ENCODE data around the gene CLDN4. TPM values are rescaled to one million over a fixed set of nuclear protein-coding genes. Genes with fewer than 3 reads are reported as not detected.

CLDN4 gene
- total and polyA plus RNA-seq, 9 of the 15 experiments (the other 6 are each of a cell fraction or from before 2014, with no cell fraction given): 0.05 to 0.60 (median 0.06) TPM; not detected in 3

DNA sequence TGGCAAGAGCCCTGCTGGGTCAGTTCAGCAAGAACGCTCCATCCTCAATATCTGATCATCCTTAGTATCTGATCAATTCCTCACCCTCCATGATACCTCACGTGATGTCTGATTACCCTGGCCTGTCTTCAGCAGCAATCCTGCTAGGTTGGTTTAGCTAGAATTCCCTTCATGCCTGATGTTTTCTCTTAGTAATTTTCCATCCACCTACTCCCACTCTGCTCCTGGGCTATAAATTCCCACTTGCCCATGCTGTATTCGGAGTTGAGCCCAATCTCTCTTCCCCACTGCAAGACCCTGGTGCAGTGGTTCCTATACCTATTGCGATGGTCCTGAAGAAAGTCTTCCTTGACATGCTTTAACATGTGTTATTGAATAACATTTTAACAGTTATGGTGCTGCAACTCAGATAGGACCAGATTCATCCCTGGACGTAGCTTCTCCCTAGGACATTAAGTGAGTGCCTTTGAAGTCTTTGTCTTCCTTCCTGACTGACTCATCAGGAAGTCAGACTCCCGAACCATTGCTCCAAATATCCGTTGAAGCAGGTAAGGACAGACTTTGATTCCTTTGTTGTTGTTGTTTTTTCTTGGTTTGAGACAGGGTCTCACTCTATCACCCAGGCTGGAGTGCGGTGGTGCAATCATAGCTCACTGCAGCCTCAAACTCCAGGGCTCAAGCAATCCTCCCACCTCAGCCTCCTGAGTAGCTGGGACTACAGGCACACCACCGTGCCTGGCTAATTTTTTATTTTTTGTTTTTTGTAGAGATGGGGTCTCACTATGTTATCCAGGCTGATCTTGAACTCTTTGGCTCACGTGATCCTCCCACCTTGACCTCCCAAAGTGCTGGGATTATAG is 31.3 kb upstream of the CLDN4 start:
- no TSS peak for BruUV-seq (replicated peaks)
- H3K79me2 ChIP-seq (ENCODE audit: control insufficient read depth, insufficient read depth, low read length): no peaks in the 10 kb centered on the region
- TF ChIP-seq LEF1 (IDR thresholded peaks at IDR 0.05) (peak; percentile 35; the same call in 1 of the 2 replicates), KAT7 (CRISPR knock-in tag; IDR thresholded peaks at IDR 0.05; ENCODE audit: borderline replicate concordance) (no peak), JUND (IDR thresholded peaks at IDR 0.05; ENCODE audit: borderline replicate concordance, low read depth, low read length) (peak; percentile 15; the same call in 1 of the 2 replicates), JUND (tag; IDR thresholded peaks at IDR 0.05; ENCODE audit: borderline replicate concordance, low read depth, low read length) (no peak)
- TF ChIP-seq, protein P1, sequence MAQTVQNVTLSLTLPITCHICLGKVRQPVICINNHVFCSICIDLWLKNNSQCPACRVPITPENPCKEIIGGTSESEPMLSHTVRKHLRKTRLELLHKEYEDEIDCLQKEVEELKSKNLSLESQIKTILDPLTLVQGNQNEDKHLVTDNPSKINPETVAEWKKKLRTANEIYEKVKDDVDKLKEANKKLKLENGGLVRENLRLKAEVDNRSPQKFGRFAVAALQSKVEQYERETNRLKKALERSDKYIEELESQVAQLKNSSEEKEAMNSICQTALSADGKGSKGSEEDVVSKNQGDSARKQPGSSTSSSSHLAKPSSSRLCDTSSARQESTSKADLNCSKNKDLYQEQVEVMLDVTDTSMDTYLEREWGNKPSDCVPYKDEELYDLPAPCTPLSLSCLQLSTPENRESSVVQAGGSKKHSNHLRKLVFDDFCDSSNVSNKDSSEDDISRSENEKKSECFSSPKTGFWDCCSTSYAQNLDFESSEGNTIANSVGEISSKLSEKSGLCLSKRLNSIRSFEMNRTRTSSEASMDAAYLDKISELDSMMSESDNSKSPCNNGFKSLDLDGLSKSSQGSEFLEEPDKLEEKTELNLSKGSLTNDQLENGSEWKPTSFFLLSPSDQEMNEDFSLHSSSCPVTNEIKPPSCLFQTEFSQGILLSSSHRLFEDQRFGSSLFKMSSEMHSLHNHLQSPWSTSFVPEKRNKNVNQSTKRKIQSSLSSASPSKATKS (CRISPR knock-in tag; IDR thresholded peaks at IDR 0.05): no peak
- ChIA-PET POLR2A (interaction anchor here (0.6 kb wide), 1 partner anchor 80 kb away, joined by 3 read pairs; no protein-coding TSS in a partner anchor), CTCF (ENCODE audit: low intra/inter-chr PET ratio) (no interaction called here)
- H3K4me2 ChIP-seq (ENCODE audit: insufficient read depth, low read length): no peak overlapping the region
- no peak overlapping the region for H3K27ac ChIP-seq (ENCODE audit: extremely low read depth, low read depth, low read length)
- in situ Hi-C loops (cut with MboI): no loop called here
- H3K9me3 ChIP-seq (replicated peaks; ENCODE audit: control insufficient read depth, insufficient read depth, low read depth, low read length): no peaks in the 10 kb centered on the region
- H3K4me1 ChIP-seq (replicated peaks in 1 of 2; ENCODE audit: control insufficient read depth in 2 of 2, insufficient read depth in 2 of 2, low read length in 2 of 2): peaks cover under 1 to 3% of the 10 kb centered on the region in 2 experiments; a peak in 4 of 5 replicates
- DNase-seq (ENCODE audit: extremely low read depth in 1 of 4, low spot score in 3 of 4) (no peak), FAIRE-seq (no peak), ATAC-seq (peak; percentile 42; the same call in 2 of the 3 replicates)
- H3K9me1 ChIP-seq (ENCODE audit: control insufficient read depth, insufficient read depth, low read length): no peaks in the 10 kb centered on the region
- H3K4me3 ChIP-seq: no peak overlapping the region
- intact Hi-C loops (cut with micrococcal nuclease): loop anchor here (5.0 kb wide), 1 partner anchor 228 kb away; the partner anchor contains the start of gene ELN
- no peaks in the 10 kb centered on the region for H4K20me1 ChIP-seq (replicated peaks; ENCODE audit: control insufficient read depth, insufficient read depth, low read length)
- WGBS (ENCODE audit: insufficient coverage, low coverage, missing lambda C conversion rate): 18% methylated on average over 10 of the region's 10 CpGs
- H3K27me3 ChIP-seq (ENCODE audit: control insufficient read depth in 2 of 2, insufficient read depth in 2 of 2, low read length in 2 of 2): no peaks in the 10 kb centered on the region
- peak overlapping the region; percentile 48 for H2AFZ ChIP-seq (ENCODE audit: low read depth, low read length)
- H3K36me3 ChIP-seq (ENCODE audit: control insufficient read depth, insufficient read depth, low read length): no peaks in the 10 kb centered on the region
- no peak overlapping the region for H3K9ac ChIP-seq (ENCODE audit: insufficient read depth in 1 of 2, low read depth in 2 of 2, low read length in 2 of 2)

All from K562 (cell line).